HG02642 (cell line): ENCODE results near the gene C1QTNF4.
A peak's percentile ranks its signal among the peaks of the same experiment; 100 is the strongest.
"Not testable (repeated sequence)": the region's sequence is repeated elsewhere in the genome, so short reads cannot be mapped to it uniquely, and the experiment has no call there.

Experiments used
- ATAC-seq: cut with Tn5 transposase; IDR thresholded peaks from one replicate; pipeline ENCODE4 v1.9.1; 2021; ENCODE audit warnings: mild to moderate bottlenecking; ENCODE audit not compliant: unreplicated experiment, poor library complexity

Gene C1QTNF4

DNA sequence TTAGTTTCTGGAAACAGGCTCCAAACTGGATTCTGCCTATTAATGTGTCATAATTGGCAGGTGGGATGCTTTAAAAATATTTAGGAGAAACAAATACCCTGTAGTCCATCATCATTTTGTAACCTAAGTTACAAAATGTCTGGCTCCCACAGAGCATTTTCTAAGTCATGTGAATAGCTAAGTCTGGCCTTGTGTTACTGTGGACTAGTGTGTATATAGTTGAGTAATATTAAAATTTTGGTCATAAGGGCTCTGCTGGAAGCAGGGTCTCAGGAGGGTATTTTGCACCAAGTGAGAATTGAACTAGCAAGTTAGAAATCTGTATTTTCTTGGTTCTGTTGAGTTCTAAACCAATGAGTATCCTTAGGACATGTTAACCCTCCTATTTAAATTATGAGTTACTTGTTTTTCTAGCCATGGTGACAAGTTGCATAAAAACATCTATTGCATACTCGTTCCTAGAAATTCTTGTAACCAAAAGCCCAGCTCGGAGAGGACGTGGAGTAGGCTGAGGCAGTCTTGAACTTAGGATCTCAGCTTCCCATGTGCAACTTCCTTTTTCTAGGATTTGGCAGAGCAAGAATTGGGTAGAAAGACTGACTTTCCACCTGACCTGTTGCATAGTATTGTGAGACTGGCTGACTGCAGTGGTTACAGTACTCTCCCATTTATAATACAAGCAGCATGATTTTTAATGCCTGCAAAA, 23.4 kb downstream of the C1QTNF4 start:
- ATAC-seq = no peak

- ATAC-seq = no peak
These were observed 24.6 kb downstream of the C1QTNF4 start for GRCh38 chr11:47569646-47570045.

DNA sequence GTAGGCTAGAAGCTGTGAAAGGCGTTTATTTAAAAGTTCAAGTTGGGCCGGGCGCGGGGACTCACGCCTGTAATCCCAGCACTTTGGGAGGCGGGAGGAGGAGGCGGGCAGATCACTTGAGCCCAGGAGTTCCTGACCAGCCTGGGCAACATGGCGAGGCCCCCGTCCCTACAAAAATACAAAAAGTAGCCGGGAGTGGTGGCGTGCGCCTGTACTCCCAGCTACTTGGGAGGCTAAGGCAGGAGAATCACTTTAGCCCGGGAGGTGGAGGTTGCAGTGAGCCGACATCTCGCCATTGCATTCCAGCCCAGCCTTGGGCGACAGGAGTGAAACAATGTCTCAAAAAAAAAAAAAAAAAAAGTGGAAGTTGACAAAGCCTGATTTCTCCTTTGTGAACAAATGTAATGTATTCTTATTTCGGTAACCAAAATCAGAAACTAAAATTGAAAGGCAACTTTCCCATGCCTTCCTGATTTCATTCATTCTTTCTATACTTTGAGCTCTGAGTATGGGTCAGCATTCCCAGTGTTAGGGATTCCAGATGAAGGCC, 28.0 kb downstream of the C1QTNF4 start:
- ATAC-seq = no peak

DNA sequence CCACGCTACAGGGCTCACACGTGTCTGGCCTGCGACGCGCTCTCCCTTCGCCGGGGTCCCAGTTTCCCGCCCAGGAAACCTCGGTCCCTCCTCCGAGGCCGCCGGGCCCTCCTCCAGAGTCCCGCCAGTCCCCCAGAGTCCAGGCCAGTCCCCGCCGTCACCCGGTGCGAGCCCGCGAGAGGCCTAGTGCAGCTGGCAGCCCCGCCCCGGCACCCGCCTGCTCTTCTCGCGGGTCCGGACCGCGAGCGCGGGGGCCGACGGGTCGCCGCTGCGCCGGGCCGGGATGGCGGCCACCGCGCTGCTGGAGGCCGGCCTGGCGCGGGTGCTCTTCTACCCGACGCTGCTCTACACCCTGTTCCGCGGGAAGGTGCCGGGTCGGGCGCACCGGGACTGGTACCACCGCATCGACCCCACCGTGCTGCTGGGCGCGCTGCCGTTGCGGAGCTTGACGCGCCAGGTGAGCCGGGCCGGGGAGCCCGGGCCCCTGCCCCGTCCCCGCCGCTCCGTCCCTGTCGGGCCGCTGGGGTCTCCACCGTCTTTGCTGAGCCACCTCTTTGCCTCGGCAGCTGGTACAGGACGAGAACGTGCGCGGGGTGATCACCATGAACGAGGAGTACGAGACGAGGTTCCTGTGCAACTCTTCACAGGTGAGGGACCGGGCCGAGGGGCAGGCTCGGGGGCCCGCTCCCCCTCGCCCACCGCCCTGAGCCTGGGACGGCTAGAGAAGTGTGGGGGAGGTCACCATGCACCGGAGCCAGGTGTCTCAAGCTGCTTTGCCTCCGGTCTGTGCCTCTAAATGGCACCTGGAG, 28.7 kb downstream of the C1QTNF4 start, which contains the start of gene PTPMT1:
PTPMT1 (plus strand) TSS at position 260 of the 809 bp plus-strand sequence; CDS start at position 284, 24 bp downstream.
- ATAC-seq = peak; percentile 90

DNA sequence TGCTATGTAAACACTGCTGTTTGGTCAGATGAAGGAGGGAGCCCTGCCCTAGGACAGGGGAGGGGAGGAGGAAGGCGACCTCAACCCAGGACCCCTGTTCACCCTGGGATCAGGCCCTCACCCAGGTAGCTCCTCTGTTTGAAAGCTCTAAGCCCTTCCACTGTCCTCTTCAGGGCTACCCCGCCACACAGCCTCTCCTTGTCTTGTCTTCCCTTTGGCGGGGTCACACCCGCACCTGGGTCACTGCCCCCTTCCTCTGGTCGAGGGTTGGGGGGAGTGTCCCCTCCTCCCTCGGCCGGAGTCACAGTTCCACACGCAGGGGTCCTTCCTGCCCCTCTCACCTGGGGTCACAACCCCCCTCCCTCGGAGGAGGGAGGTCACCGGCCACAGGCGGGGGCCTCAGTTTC, 29.3 kb downstream of the C1QTNF4 start:
- ATAC-seq = no peak

DNA sequence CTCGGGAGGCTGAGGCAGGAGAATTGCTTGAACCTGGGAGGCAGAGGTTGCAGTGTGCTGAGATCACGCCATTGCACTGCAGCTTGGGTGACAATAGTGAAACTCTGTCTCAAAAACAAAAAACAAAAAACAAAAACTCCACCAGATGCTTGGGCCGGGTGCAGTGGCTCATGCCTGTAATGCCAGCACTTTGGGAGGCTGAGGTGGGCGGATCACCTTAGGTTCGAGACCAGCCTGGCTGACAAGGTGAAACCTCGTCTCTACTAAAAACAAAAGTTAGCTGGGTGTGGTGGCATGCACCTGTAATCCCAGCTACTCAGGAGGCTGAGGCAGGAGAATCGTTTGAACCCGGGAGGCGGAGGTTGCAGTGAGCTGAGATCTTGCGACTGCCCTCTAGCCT, 29.8 kb downstream of the C1QTNF4 start:
- not testable (repeated sequence) for ATAC-seq

DNA sequence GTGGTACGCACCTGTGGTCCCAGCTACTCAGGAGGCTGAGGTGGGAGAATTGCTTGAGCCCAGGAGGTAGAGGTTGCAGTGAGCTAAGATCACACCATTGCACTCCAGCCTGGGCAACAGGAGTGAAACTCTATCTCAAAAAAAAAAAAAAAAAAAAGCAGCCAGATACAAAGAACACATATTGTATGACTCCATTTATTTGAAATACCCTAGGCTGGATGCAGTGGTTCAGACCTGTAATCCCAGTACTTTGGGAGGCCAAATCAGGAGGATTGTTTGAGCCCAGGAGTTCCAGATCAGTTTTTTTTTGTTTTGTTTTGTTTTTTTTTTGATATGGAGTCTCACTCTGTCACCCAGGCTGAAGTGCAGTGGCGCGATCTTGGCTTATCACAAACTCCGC, 31.8 kb downstream of the C1QTNF4 start:
- not testable (repeated sequence) for ATAC-seq

DNA sequence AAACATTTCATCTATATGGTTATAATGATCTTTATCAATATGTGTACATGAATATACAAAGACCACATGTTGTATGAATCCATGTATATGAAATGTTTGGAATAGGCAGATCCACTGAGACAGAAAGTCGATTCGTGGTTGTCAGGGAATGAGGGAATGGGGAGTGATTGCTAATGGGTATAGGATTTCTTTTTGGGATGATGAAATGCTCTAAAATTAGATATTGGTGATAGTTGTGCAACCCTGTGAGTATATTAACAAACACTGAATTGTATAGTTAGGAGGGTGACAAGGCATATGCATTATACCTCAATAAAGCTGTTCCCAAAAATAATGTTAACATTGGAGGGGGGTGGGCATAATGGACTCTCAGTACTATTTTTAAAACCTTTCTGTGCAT, 33.8 kb downstream of the C1QTNF4 start:
- ATAC-seq = no peak

- ATAC-seq = no peak
These were observed 35.5 kb downstream of the C1QTNF4 start for GRCh38 chr11:47558695-47559094.

DNA sequence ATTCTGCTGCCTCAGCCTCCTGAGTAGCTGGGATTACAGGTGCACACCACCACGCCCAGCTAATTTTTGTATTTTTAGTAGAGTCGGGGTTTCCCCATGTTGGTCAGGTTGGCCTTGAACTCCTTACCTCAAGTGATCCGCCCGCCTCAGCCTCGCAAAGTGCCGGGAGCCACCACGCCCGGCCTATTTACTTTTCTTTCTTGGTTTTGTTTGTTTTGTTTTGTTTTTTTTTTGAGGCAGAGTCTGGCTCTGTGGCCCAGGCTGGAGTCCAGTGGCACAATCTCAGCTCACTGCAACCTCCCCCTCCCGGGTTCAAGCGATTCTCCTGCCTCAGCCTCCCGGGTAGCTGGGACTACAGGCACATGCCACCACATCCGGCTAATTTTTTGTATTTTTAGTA, 37.2 kb downstream of the C1QTNF4 start:
- ATAC-seq = not testable (repeated sequence)

DNA sequence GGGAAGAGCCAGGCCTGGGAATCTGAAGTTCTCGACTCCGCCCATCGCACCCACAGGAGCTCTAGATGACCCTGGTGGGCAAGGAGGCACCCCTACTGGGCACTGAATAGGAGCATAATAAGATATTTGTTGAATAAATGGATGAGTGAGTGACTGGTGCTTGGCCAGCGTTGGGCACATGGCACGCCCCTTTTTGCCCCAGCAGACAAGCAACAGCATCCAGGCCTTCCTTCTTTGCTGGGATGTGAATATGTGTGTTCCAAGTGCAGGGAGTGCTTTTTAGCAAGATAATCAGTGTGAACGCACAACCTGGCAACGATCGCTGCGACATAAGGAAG, 40.8 kb downstream of the C1QTNF4 start:
- ATAC-seq = peak; percentile 23

- peak; percentile 94 for ATAC-seq
These were observed 41.4 kb downstream of the C1QTNF4 start, which contains the start of gene CELF1 for GRCh38 chr11:47552566-47553405. Gene CELF1 (minus strand): TSS chr11:47553132. CDS start chr11:47499523, 53,609 bp downstream.

DNA sequence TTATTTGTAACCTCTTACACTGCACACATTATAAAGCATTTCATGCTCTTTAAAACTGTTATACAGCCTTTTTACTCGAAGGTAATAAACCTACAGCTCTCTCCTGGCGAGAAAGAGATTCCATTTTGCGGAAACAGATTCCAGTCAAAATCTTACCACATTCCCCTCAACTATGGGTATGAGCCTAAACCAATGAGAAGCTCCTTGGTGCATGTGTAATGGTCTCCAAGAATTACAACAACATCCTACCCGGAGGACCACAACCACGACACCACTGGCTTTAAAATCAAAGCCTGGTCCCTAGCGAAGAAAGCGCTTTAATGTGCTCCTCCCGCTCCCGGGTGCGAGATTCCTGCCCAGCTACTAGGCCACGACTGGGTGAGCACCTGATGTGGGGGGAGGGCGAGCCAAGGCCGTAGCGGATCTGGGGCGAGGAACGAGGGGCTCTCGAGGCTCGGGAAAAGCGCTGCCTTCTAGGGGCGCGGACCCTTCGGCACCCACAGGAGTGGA, 42.1 kb downstream of the C1QTNF4 start:
- ATAC-seq = peak; percentile 2

DNA sequence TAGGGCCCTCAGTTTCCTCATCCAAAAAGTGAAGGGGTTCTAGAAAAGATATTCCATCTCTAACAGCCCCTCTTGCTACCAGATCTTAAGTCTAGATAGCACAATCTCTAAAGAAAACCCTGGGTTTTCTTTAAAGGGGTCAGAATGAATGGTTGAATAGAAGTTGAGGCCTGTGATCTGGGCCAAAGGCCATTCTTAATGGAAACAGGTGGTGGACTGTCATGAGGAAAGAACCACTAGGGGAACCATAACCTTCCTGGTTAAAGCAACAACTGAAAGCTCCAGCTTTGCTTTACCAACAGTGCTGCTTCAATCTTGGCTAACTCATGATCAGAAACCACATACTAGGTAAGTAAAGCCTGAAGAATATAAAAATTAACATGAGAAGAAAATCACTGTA, 43.1 kb downstream of the C1QTNF4 start:
- no peak for ATAC-seq

- ATAC-seq = no peak
These were observed 43.7 kb downstream of the C1QTNF4 start for GRCh38 chr11:47550288-47551047.

- ATAC-seq = not testable (repeated sequence)
These were observed 47.9 kb downstream of the C1QTNF4 start for GRCh38 chr11:47546274-47546673.

DNA sequence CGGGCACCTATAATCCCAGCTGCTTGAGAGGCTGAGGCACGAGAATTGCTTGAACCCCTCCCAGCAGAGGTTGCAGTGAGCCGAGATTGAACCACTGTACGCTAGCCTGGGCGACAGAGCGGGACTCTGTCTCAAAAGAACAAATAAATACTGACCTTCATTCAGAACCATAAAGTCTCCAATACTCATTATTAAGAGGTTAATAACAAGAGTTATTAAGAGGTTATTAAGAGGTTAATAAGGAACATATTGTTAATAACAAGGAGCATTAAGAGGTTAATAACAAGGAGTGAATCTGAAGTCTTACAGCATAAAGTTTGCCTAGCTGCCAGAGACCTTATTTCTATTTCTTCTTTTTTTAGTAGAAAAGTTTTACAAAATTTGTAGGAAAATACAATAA, 48.9 kb downstream of the C1QTNF4 start:
- ATAC-seq = no peak

DNA sequence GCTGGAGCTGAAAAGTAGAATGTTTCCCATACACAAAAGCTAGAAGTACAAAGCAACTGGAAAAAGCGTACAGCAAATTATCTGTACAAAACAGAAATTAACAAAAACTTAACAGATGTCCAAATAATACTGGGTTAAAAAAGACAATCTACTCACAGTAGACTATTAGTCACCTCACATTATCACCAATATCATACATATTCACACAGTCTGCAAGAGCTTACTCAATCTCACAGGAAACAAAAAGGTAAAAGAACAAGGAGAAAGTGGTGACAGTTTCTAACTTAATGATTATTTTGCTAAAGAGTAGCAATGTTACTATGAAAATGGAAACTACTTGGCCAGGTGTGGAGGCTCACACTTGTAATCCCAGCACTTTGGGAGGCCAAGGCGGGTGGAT, 53.1 kb downstream of the C1QTNF4 start:
- ATAC-seq = no peak

DNA sequence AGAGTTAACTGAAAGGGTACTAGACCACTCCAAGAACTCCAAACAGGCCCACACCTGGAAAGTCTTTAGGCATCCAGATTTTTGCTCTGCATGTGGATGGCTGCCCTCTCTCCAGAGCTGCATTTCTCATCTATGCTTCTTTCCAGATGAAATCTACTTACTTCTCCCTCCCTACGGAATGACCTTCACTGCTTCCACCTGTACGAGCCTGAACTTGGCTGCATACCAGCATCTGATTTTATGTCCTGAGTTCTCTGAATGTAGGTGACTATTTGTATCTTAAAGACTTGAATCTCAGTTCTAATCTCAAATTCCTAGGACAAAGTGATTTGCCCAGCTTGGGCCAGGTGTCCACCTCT, 54.6 kb downstream of the C1QTNF4 start:
- no peak for ATAC-seq
